ENCODE data around the gene CDKAL1.
"Not testable (repeated sequence)": the region's sequence is repeated elsewhere in the genome, so short reads cannot be mapped to it uniquely, and the experiment has no call there.

Gene CDKAL1

GRCh38 chr6:20706238-20706938, 172.1 kb downstream of the CDKAL1 start:
- in situ Hi-C loops (cut with MboI; ENCODE audit: low sequenced_read_pairs) = no loop called here

- in situ Hi-C loops (cut with MboI; ENCODE audit: low sequenced_read_pairs) = no loop called here
Measured at GRCh38 chr6:20706939-20707485, 172.8 kb downstream of the CDKAL1 start.

DNA sequence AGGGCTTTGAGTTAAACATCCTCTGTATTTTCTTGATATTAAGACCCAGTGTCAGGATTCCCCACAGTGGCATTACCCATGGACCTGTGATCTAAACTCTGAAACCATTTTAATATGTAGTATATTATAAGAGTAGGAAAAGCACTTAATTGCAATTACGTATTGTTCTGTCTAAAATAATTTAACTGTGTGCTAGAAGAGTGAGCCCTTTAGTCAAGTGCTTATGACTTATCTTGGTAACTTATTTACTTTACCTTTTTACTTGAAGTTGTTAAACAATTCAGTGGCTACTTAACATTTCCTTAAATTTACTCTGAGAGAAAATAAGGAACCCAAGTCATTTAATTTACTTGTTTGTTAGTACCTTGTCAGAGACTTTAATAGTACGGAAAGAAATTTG, 173.6 kb downstream of the CDKAL1 start:
- in situ Hi-C loops (cut with MboI; ENCODE audit: low sequenced_read_pairs) = no loop called here

DNA sequence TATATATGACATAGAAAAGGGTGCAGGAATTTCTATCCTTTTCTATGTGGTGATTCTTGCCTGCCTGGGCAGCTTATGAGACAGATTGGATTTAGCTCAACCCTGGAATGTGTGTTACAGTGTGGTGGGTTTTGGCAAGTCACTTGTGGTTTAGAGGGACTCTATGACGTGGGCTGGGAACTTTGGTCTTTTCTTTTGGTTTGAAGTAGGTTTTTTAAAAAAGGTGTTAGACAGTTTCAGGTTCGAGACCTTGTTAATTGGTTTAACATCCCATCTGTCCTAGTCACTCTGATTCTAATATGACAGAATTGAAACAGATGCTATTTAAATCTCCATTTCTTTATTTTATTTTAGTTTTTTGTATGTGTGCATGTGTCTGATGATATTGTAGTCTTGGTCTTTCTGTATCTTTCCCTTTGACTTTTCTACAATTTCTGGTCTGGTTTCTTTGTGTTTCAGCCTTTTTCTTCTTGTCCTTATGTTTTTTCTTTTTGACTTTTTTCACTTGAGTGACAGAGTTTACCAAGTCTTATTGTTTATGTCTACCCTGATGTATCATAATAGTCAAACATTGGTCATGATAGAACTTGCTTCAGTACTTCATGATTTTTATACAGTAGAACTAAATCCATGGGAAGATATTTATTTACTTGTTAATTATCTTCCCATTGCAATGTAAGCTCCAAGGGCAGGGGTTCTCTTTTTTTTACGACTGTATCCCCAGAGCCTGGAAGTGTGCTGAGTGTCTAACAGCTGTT, 174.3 kb downstream of the CDKAL1 start:
- in situ Hi-C loops (cut with MboI; ENCODE audit: low sequenced_read_pairs) = no loop called here

GRCh38 chr6:20709451-20709850, 175.2 kb downstream of the CDKAL1 start:
- in situ Hi-C loops (cut with MboI; ENCODE audit: low sequenced_read_pairs) = no loop called here

DNA sequence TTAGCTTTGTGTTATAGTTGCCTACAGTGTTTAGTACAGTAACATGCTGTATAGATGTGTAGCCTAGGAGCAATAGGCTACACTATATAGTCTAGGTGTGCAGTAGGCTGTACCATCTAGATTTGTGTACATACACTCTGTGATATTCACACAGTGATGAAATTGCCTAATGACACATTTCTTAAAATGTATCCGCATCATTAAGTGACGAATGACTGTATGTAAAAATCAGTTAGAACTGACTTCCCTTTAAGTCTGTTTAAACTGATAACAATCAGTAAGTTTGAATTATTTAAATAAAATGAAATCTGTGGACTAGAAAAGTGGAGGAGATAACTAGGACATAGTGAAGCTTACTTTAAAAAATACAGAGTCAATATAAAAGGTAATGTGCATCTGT, 176.1 kb downstream of the CDKAL1 start:
- in situ Hi-C loops (cut with MboI; ENCODE audit: low sequenced_read_pairs) = no loop called here

DNA sequence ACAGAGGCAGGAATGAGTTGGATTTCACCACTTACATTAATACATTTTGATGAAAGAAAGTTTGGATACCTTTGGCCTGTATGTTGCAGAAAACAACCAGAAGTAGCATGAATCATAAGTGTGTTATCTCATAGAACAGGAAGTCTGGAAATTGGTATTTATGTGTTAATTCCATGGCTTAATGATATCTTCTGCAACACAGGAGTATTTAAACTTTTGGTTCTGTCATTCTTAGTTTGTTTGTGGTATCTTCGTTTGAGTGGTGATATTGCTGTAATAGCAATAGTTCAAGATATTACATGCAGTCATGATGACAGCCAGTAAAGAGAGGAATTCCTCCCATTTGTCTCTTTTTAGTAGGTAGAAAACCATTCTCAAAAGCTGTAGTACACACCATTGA, 177.3 kb downstream of the CDKAL1 start:
- in situ Hi-C loops (cut with MboI; ENCODE audit: low sequenced_read_pairs) = no loop called here

GRCh38 chr6:20712011-20712410, 177.8 kb downstream of the CDKAL1 start:
- in situ Hi-C loops (cut with MboI; ENCODE audit: low sequenced_read_pairs) = no loop called here

DNA sequence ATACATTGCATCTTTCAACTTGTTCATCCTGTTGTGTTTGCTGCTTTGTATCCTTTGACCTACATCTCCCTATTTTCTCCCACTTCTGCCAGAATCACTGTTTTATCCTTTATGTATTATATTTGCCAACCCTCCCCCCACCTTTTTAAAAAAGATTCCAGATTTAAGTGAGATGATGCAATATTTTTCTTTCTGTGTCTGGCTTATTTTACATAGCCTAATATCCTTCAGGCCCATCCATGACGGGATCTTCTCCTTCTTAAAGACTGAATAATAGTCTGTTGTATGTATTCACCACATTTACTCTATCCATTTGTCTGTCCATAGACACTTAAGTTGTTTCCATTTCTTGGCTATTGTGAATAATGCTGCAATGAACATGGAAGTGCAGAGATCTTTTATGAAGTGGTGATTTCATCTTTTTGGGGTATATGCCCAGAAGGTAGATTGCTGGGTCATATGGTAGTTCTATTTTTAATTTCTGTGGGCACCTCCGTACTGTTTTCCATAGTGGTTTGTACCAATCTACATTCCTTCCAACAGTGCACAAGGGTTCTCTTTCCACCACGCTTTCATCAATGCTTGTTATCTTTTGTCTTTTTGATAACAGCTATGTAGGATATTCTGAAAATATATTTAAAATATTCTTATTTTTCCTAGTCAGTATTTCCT, 181.0 kb downstream of the CDKAL1 start:
- in situ Hi-C loops (cut with MboI; ENCODE audit: low sequenced_read_pairs) = no loop called here

- in situ Hi-C loops (cut with MboI; ENCODE audit: low sequenced_read_pairs) = no loop called here
Measured at GRCh38 chr6:20716865-20717264, 182.6 kb downstream of the CDKAL1 start.

GRCh38 chr6:20717743-20718142, 183.5 kb downstream of the CDKAL1 start:
- in situ Hi-C loops (cut with MboI; ENCODE audit: low sequenced_read_pairs) = no loop called here

GRCh38 chr6:20718705-20719653, 184.7 kb downstream of the CDKAL1 start:
- in situ Hi-C loops (cut with MboI; ENCODE audit: low sequenced_read_pairs) = no loop called here

GRCh38 chr6:20719980-20720379, 185.7 kb downstream of the CDKAL1 start:
- in situ Hi-C loops (cut with MboI; ENCODE audit: low sequenced_read_pairs) = no loop called here

DNA sequence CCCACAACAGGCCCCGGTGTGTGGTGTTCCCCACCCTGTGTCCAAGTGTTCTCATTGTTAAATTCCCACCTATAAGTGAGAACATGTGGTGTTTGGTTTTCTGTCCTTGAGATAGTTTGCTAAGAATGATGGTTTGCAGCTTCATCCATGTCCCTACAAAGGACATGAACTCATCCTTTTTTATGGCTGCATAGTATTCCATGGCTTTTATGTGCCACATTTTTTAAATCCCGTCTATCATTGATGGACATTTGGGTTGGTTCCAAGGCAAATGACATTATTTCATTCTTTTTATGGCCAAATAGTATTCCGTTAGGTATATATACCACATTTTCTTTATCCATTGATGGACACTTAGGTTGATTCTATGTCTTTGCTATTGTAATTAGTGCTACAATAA, 186.9 kb downstream of the CDKAL1 start:
- in situ Hi-C loops (cut with MboI; ENCODE audit: low sequenced_read_pairs) = not testable (repeated sequence)

DNA sequence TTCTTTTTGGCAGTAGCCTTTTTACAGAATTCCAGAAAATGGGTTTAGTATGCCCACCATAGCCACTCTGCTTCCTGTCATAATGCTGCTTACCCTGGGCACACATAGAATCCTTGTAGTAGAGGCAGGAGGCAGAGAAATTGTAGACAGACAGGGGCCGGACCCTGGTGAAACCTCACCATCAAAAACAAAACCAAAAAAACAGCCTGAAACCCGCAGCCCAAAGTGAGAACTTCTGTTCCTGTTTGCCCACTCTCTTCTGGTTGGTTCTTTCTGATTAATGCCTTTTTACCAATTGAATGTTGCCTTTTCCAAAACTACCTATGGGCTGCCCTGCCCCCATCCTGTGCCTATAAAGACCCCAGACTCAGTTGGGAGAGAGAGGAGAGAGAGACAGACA, 188.2 kb downstream of the CDKAL1 start:
- in situ Hi-C loops (cut with MboI; ENCODE audit: low sequenced_read_pairs) = no loop called here

DNA sequence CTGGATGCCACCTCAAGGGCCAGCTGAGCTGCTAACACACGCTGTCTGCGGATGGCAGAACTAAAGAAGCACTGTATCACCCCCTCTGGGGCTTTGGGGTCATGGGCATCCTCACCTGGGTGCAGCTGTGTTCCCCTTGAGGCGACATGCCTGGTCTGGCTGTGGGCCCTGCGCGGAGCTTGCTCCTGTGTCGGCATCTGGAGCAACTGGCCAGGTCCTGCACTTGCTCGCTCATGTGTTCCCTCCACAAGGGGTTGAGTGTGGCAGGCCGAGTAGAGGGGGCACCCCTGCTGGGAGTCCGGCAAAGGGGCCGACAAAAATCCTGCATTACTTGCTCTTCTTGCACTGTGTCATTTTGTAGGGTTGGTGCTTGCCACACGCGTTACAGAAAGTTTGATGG, 189.0 kb downstream of the CDKAL1 start:
- in situ Hi-C loops (cut with MboI; ENCODE audit: low sequenced_read_pairs) = no loop called here

DNA sequence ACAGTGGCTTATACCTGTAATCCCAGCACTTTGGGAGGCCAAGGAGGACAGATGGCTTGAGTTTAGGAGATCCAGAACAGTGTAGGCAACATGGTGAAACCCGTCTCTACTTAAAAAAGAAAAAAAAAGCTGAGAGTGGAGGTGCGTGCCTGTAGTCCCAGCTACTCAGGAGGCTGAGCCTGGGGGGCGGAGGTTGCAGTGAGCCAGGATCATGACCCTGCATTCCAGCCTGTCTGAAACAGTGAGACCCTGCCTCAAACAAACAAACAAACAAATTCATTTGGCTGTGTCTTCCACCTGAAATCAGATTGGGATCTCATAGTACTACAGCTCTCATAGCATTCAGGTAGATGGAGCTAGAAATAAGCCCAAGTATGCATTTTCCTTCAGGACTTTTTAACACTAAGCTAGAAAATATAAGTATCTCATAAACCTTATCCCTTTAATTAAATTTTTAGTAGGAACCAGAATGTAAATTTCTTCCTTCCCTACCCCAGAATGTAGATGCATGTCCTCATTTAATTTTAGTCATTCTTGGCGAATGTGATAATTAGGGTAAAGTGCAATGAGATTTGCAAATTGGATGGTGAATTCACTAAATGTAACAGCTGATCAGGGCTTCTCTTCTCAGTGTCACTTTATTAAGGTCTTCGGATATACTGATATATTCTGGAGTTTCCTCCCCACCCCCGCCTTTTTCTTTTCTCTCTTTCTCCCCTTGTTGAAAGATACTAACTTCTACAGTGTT, 190.4 kb downstream of the CDKAL1 start:
- in situ Hi-C loops (cut with MboI; ENCODE audit: low sequenced_read_pairs) = no loop called here

- in situ Hi-C loops (cut with MboI; ENCODE audit: low sequenced_read_pairs) = not testable (repeated sequence)
Measured at GRCh38 chr6:20725235-20725634, 191.0 kb downstream of the CDKAL1 start.

DNA sequence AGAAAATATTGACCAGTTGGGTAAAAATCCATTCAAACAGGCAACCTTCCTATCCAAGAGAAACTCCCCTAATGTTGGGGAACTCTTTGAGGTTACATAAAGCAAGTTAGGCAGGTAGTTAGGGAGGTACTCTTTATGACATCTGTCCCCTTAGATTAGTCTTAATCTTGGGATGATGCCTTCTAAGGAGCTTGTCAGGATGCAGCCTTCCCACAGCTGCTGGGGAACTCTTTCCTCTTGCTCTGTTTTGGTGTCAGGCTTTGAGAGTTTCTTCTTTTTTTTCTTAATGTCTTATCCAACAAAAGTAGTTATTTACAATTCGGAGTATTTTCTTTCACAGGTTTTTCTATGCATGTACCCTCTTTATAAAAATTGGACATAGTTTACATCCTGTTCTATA, 194.8 kb downstream of the CDKAL1 start:
- in situ Hi-C loops (cut with MboI; ENCODE audit: low sequenced_read_pairs) = no loop called here

GRCh38 chr6:20732362-20732761, 198.1 kb downstream of the CDKAL1 start:
- in situ Hi-C loops (cut with MboI; ENCODE audit: low sequenced_read_pairs) = not testable (repeated sequence)

Measured in hTERT RPE-1 (cell line).